ENCODE results near the gene CASZ1. TPM values are rescaled to one million over a fixed set of nuclear protein-coding genes. Genes with fewer than 3 reads are reported as not detected.

CASZ1 gene
- total and polyA plus RNA-seq, 10 of the 15 experiments (the other 5 are each of a cell fraction or from before 2014, with no cell fraction given), result 0.52 to 9.8 (median 3.7) TPM

- in situ Hi-C loops (cut with MboI) (no loop called here), intact Hi-C loops (cut with micrococcal nuclease; ENCODE audit: unreplicated experiment) (no loop called here)
- H3K36me3 ChIP-seq (ENCODE audit: control insufficient read depth in 2 of 2, insufficient read depth in 2 of 2, low read length in 1 of 2), result peaks cover 6 to 7% of the 10 kb centered on the region in 2 experiments; a peak in 3 of 4 replicates
- no peak overlapping the region for H3K4me3 ChIP-seq
- RAD21 ChIA-PET (ENCODE audit: unreplicated experiment), result no interaction called here
- H3K9ac ChIP-seq (ENCODE audit: control insufficient read depth, insufficient read depth, low read length), result no peak overlapping the region
- DNase-seq (ENCODE audit: low read depth, low spot score) (no peak), ATAC-seq (no peak), FAIRE-seq (no peak)
- POLR2A ChIA-PET, result no interaction called here
- H4K20me1 ChIP-seq (ENCODE audit: control insufficient read depth, insufficient read depth), result no peaks in the 10 kb centered on the region
- H3K4me1 ChIP-seq (ENCODE audit: control insufficient read depth, insufficient read depth, low read length), result no peaks in the 10 kb centered on the region
- BruUV-seq (replicated peaks), result no TSS peak
- H3K9me3 ChIP-seq (replicated peaks; ENCODE audit: control insufficient read depth, insufficient read depth, low read length), result no peaks in the 10 kb centered on the region
- SMC1A ChIA-PET (ENCODE audit: uncharacterized antibody, unreplicated experiment), result no interaction called here
- no peaks in the 10 kb centered on the region for H3K27me3 ChIP-seq (replicated peaks in 1 of 2; ENCODE audit: control insufficient read depth in 2 of 2, insufficient read depth in 2 of 2, low read length in 1 of 2)
- CTCF ChIA-PET, result no interaction called here
- H3K79me2 ChIP-seq (ENCODE audit: control insufficient read depth, insufficient read depth, low read length), result no peaks in the 10 kb centered on the region
- no peak overlapping the region for H3K27ac ChIP-seq (ENCODE audit: control insufficient read depth, insufficient read depth)
- no peak overlapping the region for H3K4me2 ChIP-seq (ENCODE audit: control insufficient read depth, insufficient read depth)
- 94% methylated on average over 26 of the region's 26 CpGs for WGBS (ENCODE audit: insufficient coverage, insufficient replicate concordance, low lambda C conversion rate, missing lambda C conversion rate)
- no peak overlapping the region for H2AFZ ChIP-seq (ENCODE audit: control insufficient read depth, low read depth, low read length)
- no peak for TF ChIP-seq STAT3 (IDR thresholded peaks at IDR 0.05; ENCODE audit: low read depth, low read length)
- no peak for TF ChIP-seq NBN (IDR thresholded peaks at IDR 0.05)
- no peak for TF ChIP-seq RCOR1 (conservative IDR thresholded peaks at IDR 0.05; ENCODE audit: low read depth, low read length)
- TF ChIP-seq CREB1 (IDR thresholded peaks at IDR 0.05; ENCODE audit: low read depth), result no peak
- TF ChIP-seq TBL1XR1 (IDR thresholded peaks at IDR 0.05; ENCODE audit: low read depth, low read length), result no peak
- no peak for TF ChIP-seq BMI1 (IDR thresholded peaks at IDR 0.05; ENCODE audit: borderline replicate concordance)
- TF ChIP-seq SIX5 (IDR thresholded peaks at IDR 0.05; ENCODE audit: low read depth, low read length, severe bottlenecking), result no peak
- TF ChIP-seq RELB (IDR thresholded peaks at IDR 0.05; ENCODE audit: low read depth), result no peak
- no peak for TF ChIP-seq MAX (IDR thresholded peaks at IDR 0.05; ENCODE audit: low read depth, low read length)
- TF ChIP-seq POLR2AphosphoS2 (IDR thresholded peaks at IDR 0.05; ENCODE audit: low read depth, low read length), result no peak
- TF ChIP-seq SMAD5 (IDR thresholded peaks at IDR 0.05; ENCODE audit: low read depth), result no peak
- no peak for TF ChIP-seq EP300 (IDR thresholded peaks at IDR 0.05; ENCODE audit: borderline replicate concordance in 1 of 2, control insufficient read depth in 1 of 2, low read depth in 2 of 2, low read length in 2 of 2)
- no peak for TF ChIP-seq ATF7 (IDR thresholded peaks at IDR 0.05; ENCODE audit: low read depth)
- TF ChIP-seq REST (IDR thresholded peaks at IDR 0.05; ENCODE audit: low read depth, low read length), result no peak
- no peak for TF ChIP-seq PAX8 (IDR thresholded peaks at IDR 0.05)
These were observed 172.0 kb downstream of the CASZ1 start for GRCh38 chr1:10624256-10625050.
